Sigmoid colon (tissue), 7 donors: ENCODE data around the gene SMIM24. TPM values are rescaled to one million over a fixed set of nuclear protein-coding genes. Genes with fewer than 3 reads are reported as not detected.
"Not testable (repeated sequence)": the region's sequence is repeated elsewhere in the genome, so short reads cannot be mapped to it uniquely, and the experiment has no call there.

Experiments
- DNase-seq: peaks from one replicate; pipeline ENCODE4 v3.0.0-alpha.2; 2019
- H3K27ac ChIP-seq, 4 donors: fragments of 200-600 bp; sonication (generic); one replicate each; pipeline ENCODE4 v1.5.1; 2016 to 2019; ENCODE audit warnings: mild to moderate bottlenecking in 1 of 4
- H3K27me3 ChIP-seq, 3 donors: fragments of 200-600 bp; sonication (generic); one replicate each; pipeline ENCODE4 v1.5.1; 2019; ENCODE audit warnings: mild to moderate bottlenecking in 1 of 3
- H3K36me3 ChIP-seq, 4 donors: fragments of 200-600 bp; sonication (generic); one replicate each; pipeline ENCODE4 v1.5.1; 2016 to 2019
- H3K4me1 ChIP-seq, 4 donors: fragments of 200-600 bp; sonication (generic); one replicate each; pipeline ENCODE4 v1.5.1; 2017 to 2019
- H3K4me3 ChIP-seq, 4 donors: fragments of 200-600 bp; sonication (generic); one replicate each; pipeline ENCODE4 v1.5.1; 2017 to 2019; ENCODE audit warnings: mild to moderate bottlenecking in 2 of 4, moderate library complexity in 1 of 4
- H3K9me3 ChIP-seq, 4 donors: fragments of 200-600 bp in 3 of 4; sonication (generic) in 3 of 4; one replicate each; pipeline versions ENCODE4 v1.5.1 to v1.6.1; 2013 to 2019
- CTCF ChIP-seq, 4 experiments: fragments of 450-650 bp in 3 of 4; fragments of 200-600 bp in 1 of 4; IDR thresholded peaks; one replicate each; pipeline ENCODE4 v1.5.1; 2016 to 2019; ENCODE audit warnings: antibody characterized with exemption in 4 of 4, mild to moderate bottlenecking in 3 of 4, moderate library complexity in 2 of 4
- EP300 ChIP-seq, 4 donors: sonication (generic); formaldehyde crosslinking; IDR thresholded peaks; one replicate each; pipeline ENCODE4 v1.6.1; 2017; ENCODE audit warnings: antibody characterized with exemption in 4 of 4
- POLR2A ChIP-seq, 2 donors: fragments of 450-650 bp; IDR thresholded peaks; one replicate each; pipeline ENCODE4 v1.6.1; 2016; ENCODE audit warnings: antibody characterized with exemption in 2 of 2, mild to moderate bottlenecking in 2 of 2, moderate library complexity in 2 of 2
- POLR2AphosphoS5 ChIP-seq, 4 donors: sonication (generic); formaldehyde crosslinking; IDR thresholded peaks; one replicate each; pipeline ENCODE4 v1.6.1; 2017; ENCODE audit warnings: antibody characterized with exemption in 4 of 4
- WGBS, 2 donors: extraction: QIAGEN DNeasy Blood & Tissue Kit; methylation state at CpG; one replicate each; pipeline ENCODE4 v1.1.7; 2013; 5-methylcytosine and 5-hydroxymethylcytosine counted together
- intact Hi-C: fragments of 100-400 bp; cut with DNase I; formaldehyde crosslinking; loops from one replicate; pipeline ENCODE4 v1.15.1; 2023
- polyA plus RNA-seq, 3 donors: library from polyadenylated mRNA; stranded (reverse); fragments of 200-250 nt; gene quantifications; one replicate each; pipeline ENCODE4 v1.2.3, GENCODE V29; 2013
- total RNA-seq, 4 donors: library from RNA; depleted of rRNA; stranded (reverse); fragments of >200 nt; gene quantifications; one replicate each; pipeline ENCODE4 v1.1.0, GENCODE V29; 2016
- donor health status: healthy with polysubstance abuse.
- donor health status: Bipolar disorder and iron deficiency.
- donor health status: healthy.

The SMIM24 gene
- total RNA-seq (not detected), polyA plus RNA-seq (10 to 100 TPM; 15.1 to 72.7 (median 30.3) TPM)

- WGBS, 2 donors, result 20 to 47% methylated on average over 27 of the region's 27 CpGs
- DNase-seq, result no peak
- Histone ChIP-seq H3K36me3 (no peaks in the 10 kb centered on the region), H3K4me3 (no peak within 1 kb of the TSS), H3K27me3 (peaks cover 20 to 67% (median 48%) of the 10 kb centered on the region in 3 donors), H3K9me3 (no peaks in the 10 kb centered on the region), H3K4me1 (no peaks in the 10 kb centered on the region), H3K27ac (no peak within 1 kb of the TSS)
- TF ChIP-seq CTCF (IDR thresholded peaks at IDR 0.05) (no peak), POLR2AphosphoS5 (IDR thresholded peaks at IDR 0.05) (no peak), POLR2A (IDR thresholded peaks at IDR 0.05) (peak in 1 of 2 donors; percentile 10)
- intact Hi-C loops, result no loop called here
Measured at GRCh38 chr19:3480383-3481091, at the start of gene SMIM24. SMIM24 (minus strand) TSS chr19:3480525; CDS start chr19:3480463, 62 bp downstream.

GRCh38 chr19:3529299-3529698 lies 49.0 kb upstream of the SMIM24 start:
- H3K27me3 ChIP-seq, H3K4me1 ChIP-seq, H3K9me3 ChIP-seq, intact Hi-C loops, DNase-seq, H3K4me3 ChIP-seq, H3K27ac ChIP-seq: not testable (repeated sequence)
- peaks cover 45 to 79% (median 58%) of the 10 kb centered on the region in 4 donors for H3K36me3 ChIP-seq
- 98% methylated on average over 7 of the region's 7 CpGs for WGBS, 2 donors

- no peak overlapping the region for H3K4me3 ChIP-seq
- DNase-seq, result no peak
- H3K4me1 ChIP-seq, result no peaks in the 10 kb centered on the region
- 98 to 99% methylated on average over 20 of the region's 20 CpGs for WGBS, 2 donors
- no peaks in the 10 kb centered on the region for H3K9me3 ChIP-seq
- no peak for TF ChIP-seq POLR2A (IDR thresholded peaks at IDR 0.05)
- no peak for TF ChIP-seq EP300 (IDR thresholded peaks at IDR 0.05)
- TF ChIP-seq CTCF (IDR thresholded peaks at IDR 0.05), result no peak
- no peak for TF ChIP-seq POLR2AphosphoS5 (IDR thresholded peaks at IDR 0.05)
- intact Hi-C loops, result no loop called here
- H3K36me3 ChIP-seq, result peaks cover 45 to 79% (median 58%) of the 10 kb centered on the region in 4 donors
- no peak overlapping the region for H3K27ac ChIP-seq
- no peaks in the 10 kb centered on the region for H3K27me3 ChIP-seq
Measured at GRCh38 chr19:3528539-3529211, 48.4 kb upstream of the SMIM24 start.

- WGBS, 2 donors, result 97 to 98% methylated on average over 14 of the region's 14 CpGs
- peaks cover 41 to 79% (median 56%) of the 10 kb centered on the region in 4 donors for H3K36me3 ChIP-seq
- intact Hi-C loops, result no loop called here
Measured at GRCh38 chr19:3528080-3528479, 47.8 kb upstream of the SMIM24 start.

More at GRCh38 chr19:3528080-3528479, 47.8 kb upstream of the SMIM24 start:
- Histone ChIP-seq H3K4me3 (no peak overlapping the region), H3K27me3 (no peaks in the 10 kb centered on the region), H3K9me3 (no peaks in the 10 kb centered on the region), H3K4me1 (no peaks in the 10 kb centered on the region), H3K27ac (no peak overlapping the region)
- no peak for TF ChIP-seq EP300 (IDR thresholded peaks at IDR 0.05)
- no peak for TF ChIP-seq POLR2AphosphoS5 (IDR thresholded peaks at IDR 0.05)
- TF ChIP-seq CTCF (IDR thresholded peaks at IDR 0.05), result no peak
- no peak for TF ChIP-seq POLR2A (IDR thresholded peaks at IDR 0.05)
- DNase-seq, result no peak
